Uterine smooth muscle cell (primary cell): ENCODE results near the gene PIK3CG. TPM values are rescaled to one million over a fixed set of nuclear protein-coding genes. Genes with fewer than 3 reads are reported as not detected.

Experiments
- total RNA-seq: library from RNA; depleted of rRNA; stranded (reverse); fragments of >200 nt; gene quantifications from 2 replicates; pipeline ENCODE4 v1.2.3, GENCODE V29; 2014

Gene PIK3CG
- total RNA-seq, result not detected in 2 replicates

GRCh38 chr7:106865130-106866041 is at the start of gene PIK3CG:
TSS of gene PIK3CG (plus strand) at chr7:106865282. CDS start at chr7:106867562, 2,280 bp downstream.

Other genes starting within 250 kb of the PIK3CG start
- gene CCDC71L, start 204.1 kb upstream of the PIK3CG start, total RNA-seq, result 73.1 and 89.2 TPM in 2 replicates
- 15.6 and 23.4 TPM in 2 replicates for gene PRKAR2B, start 179.4 kb downstream of the PIK3CG start, total RNA-seq